Suppressor macrophage treated with lipopolysaccharide for 1 hour (primary cell): ENCODE data around the gene DCDC2.

Source experiments
- DNase-seq, 3 donors: peaks; one replicate each; pipeline ENCODE4 v3.0.0-alpha.2; 2020 to 2022

The DCDC2 gene

GRCh38 chr6:24140591-24140990 is 217.3 kb downstream of the DCDC2 start:
- no peak for DNase-seq

GRCh38 chr6:24139639-24140038 is 218.2 kb downstream of the DCDC2 start:
- DNase-seq = no peak

GRCh38 chr6:24139080-24139479 is 218.8 kb downstream of the DCDC2 start:
- DNase-seq = no peak

GRCh38 chr6:24131751-24132150 is 226.1 kb downstream of the DCDC2 start:
- DNase-seq = no peak

- DNase-seq = no peak
These were observed 230.5 kb downstream of the DCDC2 start for GRCh38 chr6:24127316-24127715.

- peak; percentile 72 to 83 (median 79) for DNase-seq
These were observed 231.2 kb downstream of the DCDC2 start for GRCh38 chr6:24126586-24127192.

GRCh38 chr6:24125980-24126379 is 231.9 kb downstream of the DCDC2 start, which contains the start of gene NRSN1:
TSS of gene NRSN1 (plus strand) at chr6:24126215. CDS start at chr6:24134328, 8,113 bp downstream.
- no peak for DNase-seq

- no peak for DNase-seq
These were observed 235.7 kb downstream of the DCDC2 start for GRCh38 chr6:24122139-24122538.
